HepG2 (cell line): ENCODE measurements around the gene CNNM1. TPM values are rescaled to one million over a fixed set of nuclear protein-coding genes. Genes with fewer than 3 reads are reported as not detected.

Experiments
- BORCS8-MEF2B ChIP-seq: sonication (generic); formaldehyde crosslinking; IDR thresholded peaks from 2 replicates; pipeline ENCODE4 v1.8.0; 2022; ENCODE audit warnings: mild to moderate bottlenecking, missing genetic modification reagents
- EZH2 ChIP-seq: conservative IDR thresholded peaks from 2 replicates; pipeline ENCODE4 v1.6.1; 2012; ENCODE audit warnings: mild to moderate bottlenecking, low read depth, low read length, moderate library complexity
- FOXO1 ChIP-seq: sonication (generic); formaldehyde crosslinking; IDR thresholded peaks from 2 replicates; pipeline ENCODE4 v1.4.0; 2020; ENCODE audit warnings: missing genetic modification reagents
- GATAD2A ChIP-seq: IDR thresholded peaks from 2 replicates; pipeline ENCODE4 v1.6.1; 2016
- MTF2 ChIP-seq: sonication (generic); formaldehyde crosslinking; IDR thresholded peaks from 2 replicates; pipeline ENCODE4 v1.5.0; 2020; ENCODE audit warnings: missing genetic modification reagents, borderline replicate concordance
- PPARG ChIP-seq: conservative IDR thresholded peaks from 2 replicates; pipeline ENCODE4 v1.6.1; 2016; ENCODE audit warnings: missing biosample characterization, missing genetic modification reagents
- TEAD2 ChIP-seq: sonication (generic); formaldehyde crosslinking; IDR thresholded peaks from 2 replicates; pipeline ENCODE4 v1.9.0; 2021; ENCODE audit warnings: missing genetic modification reagents
- ZFY ChIP-seq: sonication (generic); formaldehyde crosslinking; IDR thresholded peaks from 2 replicates; pipeline ENCODE4 v1.4.0; 2020; ENCODE audit warnings: missing genetic modification reagents
- ZNF44 ChIP-seq: sonication (generic); formaldehyde crosslinking; IDR thresholded peaks from 2 replicates; pipeline ENCODE4 v1.5.1; 2020; ENCODE audit warnings: mild to moderate bottlenecking, missing genetic modification reagents
- ZNF674 ChIP-seq: sonication (generic); formaldehyde crosslinking; IDR thresholded peaks from 2 replicates; pipeline ENCODE4 v1.5.0; 2020; ENCODE audit warnings: low read depth, mild to moderate bottlenecking, missing genetic modification reagents
- polyA plus RNA-seq, 8 experiments: library from polyadenylated mRNA; depleted of rRNA in 3 of 8; stranded (reverse) in 7 of 8; unstranded in 1 of 8; fragments of >200 nt; fragmentation: Illumina TruSeq in 4 of 8; extraction: Trizol in 4 of 8; gene quantifications; 2 replicates each; pipeline versions ENCODE4 v1.2.1 to v1.2.3, GENCODE V29; 2011 to 2016; ENCODE audit warnings: low read depth in 4 of 8, missing spikeins in 1 of 8, mixed read lengths in 1 of 8; ENCODE audit not compliant: insufficient read depth in 1 of 8
- total RNA-seq, 5 experiments: library from RNA; depleted of rRNA; stranded (reverse); fragments of >200 nt; fragmentation: Illumina TruSeq; extraction: Trizol; gene quantifications; 2 replicates each; pipeline ENCODE4 v1.2.3, GENCODE V29; 2016; ENCODE audit warnings: low read depth in 1 of 5
- TF ChIP-seq, protein P1 (sequence below): IDR thresholded peaks from 2 replicates; pipeline ENCODE4 v1.6.1; 2018; ENCODE audit warnings: missing genetic modification reagents
- TF ChIP-seq, protein P2 (sequence below): IDR thresholded peaks from 2 replicates; pipeline ENCODE4 v1.6.1; 2016; ENCODE audit warnings: missing compliant biosample characterization, missing genetic modification reagents, borderline replicate concordance
- TF ChIP-seq, protein P3 (sequence below): conservative IDR thresholded peaks from 2 replicates; pipeline ENCODE4 v1.6.1; 2018; ENCODE audit warnings: missing genetic modification reagents
- TF ChIP-seq, protein P4 (sequence below): sonication (generic); formaldehyde crosslinking; IDR thresholded peaks from 2 replicates; pipeline ENCODE4 v1.4.0; 2020; ENCODE audit warnings: missing genetic modification reagents
- TF ChIP-seq, protein P5 (sequence below): sonication (generic); formaldehyde crosslinking; conservative IDR thresholded peaks from 2 replicates; pipeline ENCODE4 v1.8.0; 2022; ENCODE audit warnings: low read depth, missing genetic modification reagents
- TF ChIP-seq, protein P6 (sequence below): sonication (generic); formaldehyde crosslinking; IDR thresholded peaks from 2 replicates; pipeline ENCODE4 v1.4.0; 2020; ENCODE audit warnings: mild to moderate bottlenecking, missing genetic modification reagents
- TF ChIP-seq, protein P7 (sequence below): sonication (generic); formaldehyde crosslinking; IDR thresholded peaks from 2 replicates; pipeline ENCODE4 v1.5.1; 2020; ENCODE audit warnings: missing genetic modification reagents, mild to moderate bottlenecking, borderline replicate concordance

The CNNM1 gene
- total and polyA plus RNA-seq, 2 of the 13 experiments (the other 11 are each of a cell fraction or from before 2014, with no cell fraction given) = 4.3 to 9.6 TPM

DNA sequence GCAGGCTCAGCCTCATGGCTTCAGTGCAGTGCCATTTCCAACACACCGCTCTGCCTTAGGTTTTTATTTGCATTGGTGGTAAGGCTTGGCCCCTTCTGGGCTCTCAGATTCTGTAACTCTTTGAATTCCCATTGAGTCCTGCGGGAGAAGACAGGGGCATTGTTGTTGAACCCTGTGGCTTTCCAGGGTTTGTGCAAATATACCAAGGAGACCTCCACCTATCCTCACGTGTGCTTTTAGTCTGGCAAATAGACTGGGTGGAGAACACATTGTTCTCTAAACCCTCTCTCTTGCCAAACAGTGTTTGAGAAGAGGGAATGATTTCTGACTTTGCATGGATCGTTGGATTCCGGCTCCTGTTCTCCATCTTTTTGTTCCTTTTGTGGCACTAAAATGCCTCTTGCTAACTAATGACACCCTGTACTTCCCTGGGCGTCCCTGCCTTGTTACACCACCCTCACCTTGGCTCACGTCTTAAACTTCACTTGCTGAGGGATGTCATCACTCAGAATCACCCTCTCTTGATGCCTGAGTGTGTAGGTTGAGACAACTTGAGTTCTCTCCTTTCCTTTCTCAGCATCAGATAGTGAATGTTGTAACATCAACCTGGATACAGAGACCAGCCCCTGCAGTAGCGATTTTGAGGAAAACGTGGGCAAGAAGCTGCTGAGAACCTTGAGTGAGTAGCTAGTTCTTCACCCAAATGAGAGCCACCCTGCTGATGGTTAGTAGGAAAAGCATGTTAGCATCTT, 60.7 kb downstream of the CNNM1 start (continued):
- TF ChIP-seq, protein P1, sequence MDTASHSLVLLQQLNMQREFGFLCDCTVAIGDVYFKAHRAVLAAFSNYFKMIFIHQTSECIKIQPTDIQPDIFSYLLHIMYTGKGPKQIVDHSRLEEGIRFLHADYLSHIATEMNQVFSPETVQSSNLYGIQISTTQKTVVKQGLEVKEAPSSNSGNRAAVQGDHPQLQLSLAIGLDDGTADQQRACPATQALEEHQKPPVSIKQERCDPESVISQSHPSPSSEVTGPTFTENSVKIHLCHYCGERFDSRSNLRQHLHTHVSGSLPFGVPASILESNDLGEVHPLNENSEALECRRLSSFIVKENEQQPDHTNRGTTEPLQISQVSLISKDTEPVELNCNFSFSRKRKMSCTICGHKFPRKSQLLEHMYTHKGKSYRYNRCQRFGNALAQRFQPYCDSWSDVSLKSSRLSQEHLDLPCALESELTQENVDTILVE (CRISPR knock-in tag) = no peak
- TF ChIP-seq, protein P2, sequence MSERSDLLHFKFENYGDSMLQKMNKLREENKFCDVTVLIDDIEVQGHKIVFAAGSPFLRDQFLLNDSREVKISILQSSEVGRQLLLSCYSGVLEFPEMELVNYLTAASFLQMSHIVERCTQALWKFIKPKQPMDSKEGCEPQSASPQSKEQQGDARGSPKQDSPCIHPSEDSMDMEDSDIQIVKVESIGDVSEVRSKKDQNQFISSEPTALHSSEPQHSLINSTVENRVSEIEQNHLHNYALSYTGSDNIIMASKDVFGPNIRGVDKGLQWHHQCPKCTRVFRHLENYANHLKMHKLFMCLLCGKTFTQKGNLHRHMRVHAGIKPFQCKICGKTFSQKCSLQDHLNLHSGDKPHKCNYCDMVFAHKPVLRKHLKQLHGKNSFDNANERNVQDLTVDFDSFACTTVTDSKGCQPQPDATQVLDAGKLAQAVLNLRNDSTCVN (CRISPR knock-in tag) = no peak
- TF ChIP-seq ZFY (CRISPR knock-in tag) = no peak
- TF ChIP-seq BORCS8-MEF2B (CRISPR knock-in tag) = no peak
- TF ChIP-seq, protein P3, sequence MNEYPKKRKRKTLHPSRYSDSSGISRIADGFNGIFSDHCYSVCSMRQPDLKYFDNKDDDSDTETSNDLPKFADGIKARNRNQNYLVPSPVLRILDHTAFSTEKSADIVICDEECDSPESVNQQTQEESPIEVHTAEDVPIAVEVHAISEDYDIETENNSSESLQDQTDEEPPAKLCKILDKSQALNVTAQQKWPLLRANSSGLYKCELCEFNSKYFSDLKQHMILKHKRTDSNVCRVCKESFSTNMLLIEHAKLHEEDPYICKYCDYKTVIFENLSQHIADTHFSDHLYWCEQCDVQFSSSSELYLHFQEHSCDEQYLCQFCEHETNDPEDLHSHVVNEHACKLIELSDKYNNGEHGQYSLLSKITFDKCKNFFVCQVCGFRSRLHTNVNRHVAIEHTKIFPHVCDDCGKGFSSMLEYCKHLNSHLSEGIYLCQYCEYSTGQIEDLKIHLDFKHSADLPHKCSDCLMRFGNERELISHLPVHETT (CRISPR knock-in tag) = no peak
- TF ChIP-seq, protein P4, sequence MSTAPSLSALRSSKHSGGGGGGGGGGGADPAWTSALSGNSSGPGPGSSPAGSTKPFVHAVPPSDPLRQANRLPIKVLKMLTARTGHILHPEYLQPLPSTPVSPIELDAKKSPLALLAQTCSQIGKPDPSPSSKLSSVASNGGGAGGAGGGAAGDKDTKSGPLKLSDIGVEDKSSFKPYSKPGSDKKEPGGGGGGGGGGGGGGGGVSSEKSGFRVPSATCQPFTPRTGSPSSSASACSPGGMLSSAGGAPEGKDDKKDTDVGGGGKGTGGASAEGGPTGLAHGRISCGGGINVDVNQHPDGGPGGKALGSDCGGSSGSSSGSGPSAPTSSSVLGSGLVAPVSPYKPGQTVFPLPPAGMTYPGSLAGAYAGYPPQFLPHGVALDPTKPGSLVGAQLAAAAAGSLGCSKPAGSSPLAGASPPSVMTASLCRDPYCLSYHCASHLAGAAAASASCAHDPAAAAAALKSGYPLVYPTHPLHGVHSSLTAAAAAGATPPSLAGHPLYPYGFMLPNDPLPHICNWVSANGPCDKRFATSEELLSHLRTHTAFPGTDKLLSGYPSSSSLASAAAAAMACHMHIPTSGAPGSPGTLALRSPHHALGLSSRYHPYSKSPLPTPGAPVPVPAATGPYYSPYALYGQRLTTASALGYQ (CRISPR knock-in tag) = no peak
- TF ChIP-seq ZNF674 (CRISPR knock-in tag) = no peak
- no peak for TF ChIP-seq ZNF44 (CRISPR knock-in tag)
- TF ChIP-seq MTF2 (CRISPR knock-in tag) = no peak
- TF ChIP-seq, protein P5, sequence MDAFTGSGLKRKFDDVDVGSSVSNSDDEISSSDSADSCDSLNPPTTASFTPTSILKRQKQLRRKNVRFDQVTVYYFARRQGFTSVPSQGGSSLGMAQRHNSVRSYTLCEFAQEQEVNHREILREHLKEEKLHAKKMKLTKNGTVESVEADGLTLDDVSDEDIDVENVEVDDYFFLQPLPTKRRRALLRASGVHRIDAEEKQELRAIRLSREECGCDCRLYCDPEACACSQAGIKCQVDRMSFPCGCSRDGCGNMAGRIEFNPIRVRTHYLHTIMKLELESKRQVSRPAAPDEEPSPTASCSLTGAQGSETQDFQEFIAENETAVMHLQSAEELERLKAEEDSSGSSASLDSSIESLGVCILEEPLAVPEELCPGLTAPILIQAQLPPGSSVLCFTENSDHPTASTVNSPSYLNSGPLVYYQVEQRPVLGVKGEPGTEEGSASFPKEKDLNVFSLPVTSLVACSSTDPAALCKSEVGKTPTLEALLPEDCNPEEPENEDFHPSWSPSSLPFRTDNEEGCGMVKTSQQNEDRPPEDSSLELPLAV (CRISPR knock-in tag) = no peak
- peak; percentile 49; the same call in 1 of the 2 replicates for TF ChIP-seq GATAD2A (CRISPR knock-in tag)
- no peak for TF ChIP-seq EZH2
- TF ChIP-seq FOXO1 (CRISPR knock-in tag) = no peak
- TF ChIP-seq, protein P6, sequence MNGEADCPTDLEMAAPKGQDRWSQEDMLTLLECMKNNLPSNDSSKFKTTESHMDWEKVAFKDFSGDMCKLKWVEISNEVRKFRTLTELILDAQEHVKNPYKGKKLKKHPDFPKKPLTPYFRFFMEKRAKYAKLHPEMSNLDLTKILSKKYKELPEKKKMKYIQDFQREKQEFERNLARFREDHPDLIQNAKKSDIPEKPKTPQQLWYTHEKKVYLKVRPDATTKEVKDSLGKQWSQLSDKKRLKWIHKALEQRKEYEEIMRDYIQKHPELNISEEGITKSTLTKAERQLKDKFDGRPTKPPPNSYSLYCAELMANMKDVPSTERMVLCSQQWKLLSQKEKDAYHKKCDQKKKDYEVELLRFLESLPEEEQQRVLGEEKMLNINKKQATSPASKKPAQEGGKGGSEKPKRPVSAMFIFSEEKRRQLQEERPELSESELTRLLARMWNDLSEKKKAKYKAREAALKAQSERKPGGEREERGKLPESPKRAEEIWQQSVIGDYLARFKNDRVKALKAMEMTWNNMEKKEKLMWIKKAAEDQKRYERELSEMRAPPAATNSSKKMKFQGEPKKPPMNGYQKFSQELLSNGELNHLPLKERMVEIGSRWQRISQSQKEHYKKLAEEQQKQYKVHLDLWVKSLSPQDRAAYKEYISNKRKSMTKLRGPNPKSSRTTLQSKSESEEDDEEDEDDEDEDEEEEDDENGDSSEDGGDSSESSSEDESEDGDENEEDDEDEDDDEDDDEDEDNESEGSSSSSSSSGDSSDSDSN (CRISPR knock-in tag) = no peak
- TF ChIP-seq, protein P7, sequence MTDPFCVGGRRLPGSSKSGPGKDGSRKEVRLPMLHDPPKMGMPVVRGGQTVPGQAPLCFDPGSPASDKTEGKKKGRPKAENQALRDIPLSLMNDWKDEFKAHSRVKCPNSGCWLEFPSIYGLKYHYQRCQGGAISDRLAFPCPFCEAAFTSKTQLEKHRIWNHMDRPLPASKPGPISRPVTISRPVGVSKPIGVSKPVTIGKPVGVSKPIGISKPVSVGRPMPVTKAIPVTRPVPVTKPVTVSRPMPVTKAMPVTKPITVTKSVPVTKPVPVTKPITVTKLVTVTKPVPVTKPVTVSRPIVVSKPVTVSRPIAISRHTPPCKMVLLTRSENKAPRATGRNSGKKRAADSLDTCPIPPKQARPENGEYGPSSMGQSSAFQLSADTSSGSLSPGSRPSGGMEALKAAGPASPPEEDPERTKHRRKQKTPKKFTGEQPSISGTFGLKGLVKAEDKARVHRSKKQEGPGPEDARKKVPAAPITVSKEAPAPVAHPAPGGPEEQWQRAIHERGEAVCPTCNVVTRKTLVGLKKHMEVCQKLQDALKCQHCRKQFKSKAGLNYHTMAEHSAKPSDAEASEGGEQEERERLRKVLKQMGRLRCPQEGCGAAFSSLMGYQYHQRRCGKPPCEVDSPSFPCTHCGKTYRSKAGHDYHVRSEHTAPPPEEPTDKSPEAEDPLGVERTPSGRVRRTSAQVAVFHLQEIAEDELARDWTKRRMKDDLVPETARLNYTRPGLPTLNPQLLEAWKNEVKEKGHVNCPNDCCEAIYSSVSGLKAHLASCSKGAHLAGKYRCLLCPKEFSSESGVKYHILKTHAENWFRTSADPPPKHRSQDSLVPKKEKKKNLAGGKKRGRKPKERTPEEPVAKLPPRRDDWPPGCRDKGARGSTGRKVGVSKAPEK (CRISPR knock-in tag) = no peak
- no peak for TF ChIP-seq TEAD2 (CRISPR knock-in tag)
- no peak for TF ChIP-seq PPARG (CRISPR knock-in tag)
